Measurements from ENCODE around the gene LRRFIP1.

DNA sequence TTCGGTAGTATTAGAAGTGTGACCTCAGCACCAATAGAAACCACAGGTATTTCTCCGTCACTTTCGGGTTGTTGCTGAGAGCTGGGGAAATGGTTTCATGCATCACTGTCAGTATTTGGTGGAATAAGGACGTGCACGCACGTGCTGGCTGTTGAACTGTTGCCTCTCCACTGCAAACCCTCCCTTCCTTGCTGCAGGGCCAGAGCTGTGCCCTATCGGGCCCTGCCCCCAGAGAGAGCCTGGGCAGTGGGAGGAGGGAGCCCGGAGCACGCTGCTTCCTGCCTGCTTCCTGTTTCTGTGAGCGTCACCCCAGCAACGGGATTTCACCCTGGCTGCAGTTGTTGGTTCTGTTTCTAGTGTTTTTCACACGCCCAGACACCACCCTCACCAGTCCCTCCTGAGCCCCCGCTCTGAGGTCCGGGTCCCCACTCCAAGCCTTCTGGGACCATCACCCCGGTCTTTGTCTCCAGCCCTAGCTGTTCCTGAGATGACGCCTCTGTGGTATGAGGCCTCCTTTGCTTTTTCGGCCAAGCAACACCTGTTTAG lies 47.4 kb downstream of the LRRFIP1 start:
- TF ChIP-seq POLR2A (IDR thresholded peaks at IDR 0.05; ENCODE audit: low read length) (peak; percentile 39), GATA1 (IDR thresholded peaks at IDR 0.05; ENCODE audit: low read depth, low read length) (no peak)
